A673 (cell line): Measurements from ENCODE around the gene ZNF646. TPM values are rescaled to one million over a fixed set of nuclear protein-coding genes. Genes with fewer than 3 reads are reported as not detected.

Experiments
- BruUV-seq: library from RNA; stranded (reverse); fragments of 400-500 nt; replicated peaks from 2 replicates; lab custom pipeline; 2021; lab: Mats Ljungman, UMichigan
- CTCF ChIA-PET: fragments of 300-600 bp; sonication (Branson Sonifier 250); formaldehyde crosslinking; loops from one replicate; lab custom pipeline; 2022; ENCODE audit warnings: antibody characterized with exemption; lab: Charles Lee
- POLR2A ChIA-PET: fragments of 300-600 bp; sonication (Branson Sonifier 250); formaldehyde crosslinking; loops from one replicate; lab custom pipeline; 2022; ENCODE audit warnings: antibody characterized with exemption; ENCODE audit not compliant: low non-redundant PET; lab: Charles Lee
- DNase-seq: peaks from one replicate; pipeline ENCODE4 v3.0.0-alpha.2; 2015; ENCODE audit warnings: low spot score
- H3K27ac ChIP-seq: fragments of 200-600 bp; sonication (generic); 2 replicates; pipeline ENCODE4 v1.5.1; 2016; ENCODE audit warnings: mixed run types, low read depth, mild to moderate bottlenecking, mixed read lengths, antibody characterized with exemption, low read length; ENCODE audit not compliant: poor library complexity, severe bottlenecking
- H3K27me3 ChIP-seq: fragments of 200-600 bp; sonication (generic); replicated peaks from 2 replicates; pipeline ENCODE4 v1.6.1; 2017; ENCODE audit warnings: mixed run types, low read depth, mild to moderate bottlenecking, mixed read lengths, antibody characterized with exemption, low read length; ENCODE audit not compliant: insufficient read depth, poor library complexity
- H3K36me3 ChIP-seq: fragments of 200-600 bp; sonication (generic); 2 replicates; pipeline ENCODE4 v1.6.1; 2016; ENCODE audit warnings: mixed run types, mild to moderate bottlenecking, mixed read lengths, antibody characterized with exemption, low read length; ENCODE audit not compliant: insufficient read depth, poor library complexity, severe bottlenecking
- H3K4me1 ChIP-seq: fragments of 200-600 bp; sonication (generic); 2 replicates; pipeline ENCODE4 v1.6.1; 2017; ENCODE audit warnings: mixed run types, mild to moderate bottlenecking, mixed read lengths, antibody characterized with exemption, low read length; ENCODE audit not compliant: insufficient read depth, poor library complexity, severe bottlenecking
- H3K4me3 ChIP-seq: fragments of 200-600 bp; sonication (generic); 2 replicates; pipeline ENCODE4 v1.5.1; 2016; ENCODE audit warnings: low read depth, mixed run types, mild to moderate bottlenecking, mixed read lengths, low read length; ENCODE audit not compliant: poor library complexity, severe bottlenecking
- H3K9me3 ChIP-seq: fragments of 200-600 bp; sonication (generic); 2 replicates; pipeline ENCODE4 v1.6.1; 2016; ENCODE audit warnings: mixed run types, low read depth, mild to moderate bottlenecking, mixed read lengths, antibody characterized with exemption, low read length; ENCODE audit not compliant: poor library complexity, severe bottlenecking
- CTCF ChIP-seq: fragments of 300-800, 200-600 bp; sonication (generic); conservative IDR thresholded peaks from 2 replicates; pipeline ENCODE4 v1.5.1; 2017; ENCODE audit warnings: low read depth, mild to moderate bottlenecking, antibody characterized with exemption, low read length, moderate library complexity, mixed read lengths
- EZH2 ChIP-seq: fragments of 200-600 bp; sonication (generic); IDR thresholded peaks from 2 replicates; pipeline ENCODE4 v1.6.1; 2017; ENCODE audit warnings: borderline replicate concordance, low read depth, mild to moderate bottlenecking, mixed read lengths, antibody characterized with exemption, low read length; ENCODE audit not compliant: poor library complexity, severe bottlenecking
- intact Hi-C: fragments of 100-400 bp; cut with micrococcal nuclease; formaldehyde crosslinking; loops from one replicate; pipeline ENCODE4 v1.10.0; 2022; ENCODE audit not compliant: unreplicated experiment
- total RNA-seq: library from RNA; stranded (reverse); gene quantifications from 2 replicates; pipeline ENCODE4 v1.2.3, GENCODE V29; 2021

ZNF646 gene
- total RNA-seq, 1 experiment from 2014 or later, result 26.6 TPM

- DNase-seq, result peak; percentile 79
- H3K4me1 ChIP-seq, result peaks cover 19% of the 10 kb centered on the region
- POLR2A ChIA-PET, result no interaction called here
- H3K9me3 ChIP-seq, result no peaks in the 10 kb centered on the region
- H3K27ac ChIP-seq, result peak overlapping the region; percentile 99
- peaks cover 7% of the 10 kb centered on the region for H3K36me3 ChIP-seq
- peak overlapping the region; percentile 89 for H3K4me3 ChIP-seq
- intact Hi-C loops, result no loop called here
- BruUV-seq, result no TSS peak
- TF ChIP-seq CTCF (no peak), EZH2 (no peak)
- CTCF ChIA-PET, result no interaction called here
- no peaks in the 10 kb centered on the region for H3K27me3 ChIP-seq
These were observed 2.4 kb upstream of the ZNF646 start for GRCh38 chr16:31071861-31072260.

- intact Hi-C loops, result loop anchor here (1.0 kb wide), 1 partner anchor 38 kb away; no protein-coding TSS in a partner anchor
- DNase-seq, result peak; percentile 48
- POLR2A ChIA-PET, result no interaction called here
These were observed 1.6 kb upstream of the ZNF646 start for GRCh38 chr16:31072540-31073141.

More at GRCh38 chr16:31072540-31073141, 1.6 kb upstream of the ZNF646 start:
- H3K4me3 ChIP-seq, result peak overlapping the region; percentile 89
- peaks cover 19% of the 10 kb centered on the region for H3K4me1 ChIP-seq
- BruUV-seq, result no TSS peak
- TF ChIP-seq EZH2 (no peak), CTCF (no peak)
- CTCF ChIA-PET, result no interaction called here
- H3K36me3 ChIP-seq, result peaks cover 14% of the 10 kb centered on the region
- H3K27me3 ChIP-seq, result no peaks in the 10 kb centered on the region
- H3K27ac ChIP-seq, result peak overlapping the region; percentile 99
- H3K9me3 ChIP-seq, result no peaks in the 10 kb centered on the region
